Metanephros (tissue), 1 donor: ENCODE results near the gene SZRD1. TPM values are rescaled to one million over a fixed set of nuclear protein-coding genes. Genes with fewer than 3 reads are reported as not detected.

ENCODE experiments used
- total RNA-seq: library from RNA; depleted of rRNA; stranded (reverse); fragments of >200 nt; gene quantifications from one replicate; pipeline ENCODE4 v1.2.3, GENCODE V29; 2014

SZRD1 gene, protein sequence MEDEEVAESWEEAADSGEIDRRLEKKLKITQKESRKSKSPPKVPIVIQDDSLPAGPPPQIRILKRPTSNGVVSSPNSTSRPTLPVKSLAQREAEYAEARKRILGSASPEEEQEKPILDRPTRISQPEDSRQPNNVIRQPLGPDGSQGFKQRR
- 42.3 TPM for total RNA-seq

DNA sequence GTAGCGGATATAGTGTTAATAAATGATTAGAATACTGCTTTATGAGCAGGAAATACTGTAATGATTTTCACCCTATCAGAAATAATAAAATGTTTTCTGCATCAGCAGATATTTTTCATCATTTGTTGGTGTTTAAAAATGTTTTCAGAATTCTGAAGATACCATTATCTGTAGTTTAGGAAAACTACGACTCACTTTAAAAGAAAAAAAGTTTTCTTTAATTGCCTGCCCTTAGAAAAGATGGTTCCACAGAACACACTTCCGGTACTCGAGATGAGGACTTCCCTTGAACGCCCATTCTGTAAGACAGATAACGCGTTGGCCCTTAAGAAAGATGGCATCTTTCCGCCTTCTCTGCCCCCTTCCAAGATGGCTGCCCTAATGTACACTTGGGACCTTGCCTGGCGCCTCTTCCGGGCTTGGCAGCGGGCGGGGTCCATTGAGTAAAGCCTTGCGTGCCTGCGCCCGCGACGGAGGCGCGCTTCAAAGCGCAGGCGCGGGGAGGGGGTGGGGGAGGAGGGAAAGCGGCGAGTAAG is at the start of gene SZRD1:
TSS of gene SZRD1 (plus strand) at position 521 of the 536 bp plus-strand sequence. CDS start 16 bp downstream, outside the sequence.

DNA sequence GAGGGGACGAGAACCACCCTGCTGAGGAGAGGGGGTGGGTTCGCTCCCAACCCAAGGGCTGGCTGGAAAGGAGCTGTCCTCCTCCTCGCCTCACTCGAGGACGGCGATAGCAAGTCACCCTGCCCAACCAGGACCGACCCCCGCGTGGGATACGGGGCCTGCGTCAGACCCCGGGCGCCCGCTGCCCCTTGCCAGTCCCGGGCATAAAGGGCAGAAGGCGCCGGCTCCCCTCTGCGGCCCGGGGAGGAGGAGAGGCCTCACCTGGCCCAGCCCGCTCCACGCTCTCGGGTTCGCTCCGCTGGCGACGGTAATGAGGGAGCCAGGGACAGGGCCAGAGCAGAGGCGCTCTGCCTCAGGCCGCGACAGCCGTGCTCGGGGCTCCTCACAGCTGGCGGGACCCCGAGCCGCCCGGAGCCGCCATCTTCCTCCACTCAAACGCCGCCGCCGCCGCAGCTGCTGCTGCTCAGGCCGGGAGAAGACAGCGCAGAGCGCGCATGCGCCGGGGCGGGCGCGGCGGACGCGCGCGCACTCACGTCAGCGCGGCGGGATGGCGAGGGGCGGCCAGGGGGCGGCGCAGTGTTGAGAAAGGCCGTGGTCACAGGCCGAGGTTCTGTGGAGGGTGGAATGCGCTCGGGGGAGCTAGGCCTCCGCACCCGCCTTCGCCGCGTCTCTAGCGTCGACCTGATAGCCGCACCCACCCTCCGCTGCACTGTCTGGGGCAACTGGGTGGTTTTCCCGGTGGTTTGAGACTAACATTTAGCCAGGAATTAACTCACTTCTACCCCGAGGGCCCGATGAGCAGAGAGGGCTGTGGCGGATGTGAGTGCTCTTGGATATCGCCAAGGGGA is 14.8 kb upstream of the SZRD1 start, which contains the start of gene FBXO42:
TSS of gene FBXO42 (minus strand) at position 487 of the 848 bp plus-strand sequence. CDS start 37,062 bp downstream, outside the sequence.

DNA sequence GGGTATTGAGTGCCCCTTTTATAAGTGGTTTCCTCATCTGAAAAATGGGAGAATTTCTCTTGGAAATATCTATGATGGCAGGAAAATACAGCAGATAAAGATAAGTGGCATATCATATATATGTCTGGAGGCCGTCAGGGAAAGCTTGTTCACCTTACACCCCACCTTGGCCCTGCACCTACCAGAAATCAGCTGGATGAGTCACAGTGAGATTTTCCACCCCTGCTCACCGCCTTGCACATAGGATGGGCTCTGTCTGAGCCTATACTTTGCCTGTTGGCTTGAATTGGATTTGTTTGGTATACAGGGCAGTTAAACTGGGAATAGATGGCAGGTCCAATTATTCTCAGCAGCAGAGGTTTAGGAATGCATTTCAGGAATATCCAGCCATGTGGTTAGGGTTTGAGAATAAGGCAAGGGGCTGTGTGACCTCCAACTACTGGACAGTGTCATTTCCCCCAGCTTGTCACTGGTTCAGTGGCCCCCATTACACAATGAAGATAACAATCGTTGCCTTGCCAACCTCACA is 70.0 kb downstream of the SZRD1 start, which contains the start of gene SPATA21:
TSS of gene SPATA21 (minus strand) at position 479 of the 529 bp plus-strand sequence. CDS start 6,053 bp downstream, outside the sequence.

DNA sequence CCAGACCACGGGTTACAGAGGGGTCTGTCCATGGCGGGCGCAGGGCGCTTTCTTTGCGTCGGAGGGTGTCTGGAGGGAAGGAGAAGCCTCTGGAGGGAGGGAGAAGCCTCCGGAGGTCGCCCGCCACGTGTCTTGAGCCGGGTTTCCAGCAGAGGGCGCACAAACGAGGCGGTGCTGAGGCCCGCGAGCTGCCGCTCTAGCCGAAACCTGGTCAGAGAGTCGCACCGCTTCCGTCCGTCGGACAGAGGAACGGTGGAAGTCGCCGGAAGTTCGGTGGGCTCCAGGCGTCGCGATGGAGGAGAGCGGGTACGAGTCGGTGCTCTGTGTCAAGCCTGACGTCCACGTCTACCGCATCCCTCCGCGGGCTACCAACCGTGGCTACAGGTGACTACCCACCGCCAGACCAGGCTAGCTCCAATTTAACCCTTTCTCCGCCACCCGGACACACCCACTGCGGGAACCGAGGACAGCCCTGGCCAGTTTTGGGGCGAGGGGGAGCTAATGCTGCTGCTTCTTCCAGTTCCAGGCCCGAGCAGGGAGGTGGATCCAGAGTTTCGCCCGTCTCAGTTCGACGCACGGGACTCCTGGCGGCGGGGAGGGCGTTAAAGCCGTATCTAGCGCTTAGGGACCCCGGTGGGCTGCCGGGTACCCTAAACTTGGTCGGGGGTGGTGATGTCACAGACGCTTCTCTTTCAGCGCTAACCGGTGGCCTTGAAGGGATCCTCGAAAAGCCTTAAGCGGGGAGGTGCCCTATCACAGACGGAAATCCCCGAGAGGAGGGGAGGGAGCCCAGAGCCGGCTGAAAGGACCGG is 73.6 kb downstream of the SZRD1 start, which contains the start of gene NECAP2:
TSS of gene NECAP2 (plus strand) at position 255 of the 812 bp plus-strand sequence. CDS start at position 293, 38 bp downstream.

Other genes starting within 250 kb of the SZRD1 start
- gene EPHA2, start 211.2 kb upstream of the SZRD1 start, total RNA-seq: 32.3 TPM
- gene ARHGEF19, start 154.6 kb upstream of the SZRD1 start, total RNA-seq: 12.1 TPM
- gene CPLANE2, start 130.1 kb upstream of the SZRD1 start, total RNA-seq: 8.3 TPM
- gene FBXO42, start 14.8 kb upstream of the SZRD1 start, total RNA-seq: 23.3 TPM
- gene SPATA21, start 70.2 kb downstream of the SZRD1 start, total RNA-seq: not detected
- 67.7 TPM for gene NECAP2, start 73.5 kb downstream of the SZRD1 start, total RNA-seq
- gene RNU1-1, start 147.0 kb downstream of the SZRD1 start, total RNA-seq: 7,909 TPM
- gene NBPF1, start 246.3 kb downstream of the SZRD1 start, total RNA-seq: 88.3 TPM